PC-9 (cell line): ENCODE results near the gene PRDM12. TPM values are rescaled to one million over a fixed set of nuclear protein-coding genes. Genes with fewer than 3 reads are reported as not detected.
A peak's percentile ranks its signal among the peaks of the same experiment; 100 is the strongest.

Experiments
- Bru-seq: library from RNA; stranded (reverse); fragments of 400-500 nt; gene quantifications from one replicate; lab custom pipeline; 2021; lab: Mats Ljungman, UMichigan
- BruChase-seq, 2 experiments: library from RNA; stranded (reverse); fragments of 400-500 nt; gene quantifications; one replicate each; lab custom pipeline; 2021; lab: Mats Ljungman, UMichigan
- BruUV-seq: library from RNA; stranded (reverse); fragments of 400-500 nt; replicated peaks from 2 replicates; lab custom pipeline; 2021; lab: Mats Ljungman, UMichigan
- CTCF ChIA-PET: fragments of 300-600 bp; sonication (Branson Sonifier 250); formaldehyde crosslinking; loops from one replicate; lab custom pipeline; 2022; ENCODE audit warnings: antibody characterized with exemption; lab: Charles Lee
- POLR2A ChIA-PET: fragments of 300-600 bp; sonication (Branson Sonifier 250); formaldehyde crosslinking; loops from one replicate; lab custom pipeline; 2022; ENCODE audit warnings: antibody characterized with exemption; ENCODE audit not compliant: unreplicated experiment; lab: Charles Lee
- DNase-seq, 2 experiments: peaks; one replicate each; pipeline versions ENCODE4 v3.0.0 to v3.0.0-alpha.2; 2015 to 2022; ENCODE audit warnings: mixed read lengths in 1 of 2
- H2AFZ ChIP-seq: fragments of 200-600 bp; sonication (generic); 2 replicates; pipeline ENCODE4 v1.8.1; 2017; ENCODE audit warnings: antibody characterized with exemption
- H3F3A ChIP-seq: fragments of 200-600 bp; sonication (generic); 2 replicates; pipeline ENCODE4 v1.8.1; 2017; ENCODE audit warnings: antibody characterized with exemption, mild to moderate bottlenecking, low read depth; ENCODE audit not compliant: insufficient read depth
- H3K27ac ChIP-seq: fragments of 200-600 bp; sonication (generic); 2 replicates; pipeline ENCODE4 v1.6.1; 2016; ENCODE audit warnings: mixed run types
- H3K27me3 ChIP-seq: fragments of 200-600 bp; sonication (generic); 2 replicates; pipeline ENCODE4 v1.6.1; 2016; ENCODE audit warnings: low read depth, mixed run types; ENCODE audit not compliant: insufficient read depth
- H3K36me3 ChIP-seq: fragments of 200-600 bp; sonication (generic); 2 replicates; pipeline ENCODE4 v1.6.1; 2016; ENCODE audit warnings: low read depth, mixed run types
- H3K4me1 ChIP-seq: fragments of 200-600 bp; sonication (generic); replicated peaks from 2 replicates; pipeline ENCODE4 v1.6.1; 2016; ENCODE audit warnings: mixed run types; ENCODE audit not compliant: insufficient read depth
- H3K4me2 ChIP-seq: fragments of 200-600 bp; sonication (generic); 2 replicates; pipeline ENCODE4 v1.6.1; 2017; ENCODE audit warnings: mixed run types
- H3K4me3 ChIP-seq: fragments of 200-600 bp; sonication (generic); 2 replicates; pipeline ENCODE4 v1.6.1; 2016; ENCODE audit warnings: mixed run types
- H3K79me2 ChIP-seq: fragments of 200-600 bp; sonication (generic); 2 replicates; pipeline ENCODE4 v1.6.1; 2017; ENCODE audit warnings: low read depth, mixed run types
- H3K9me2 ChIP-seq: fragments of 200-600 bp; sonication (generic); 2 replicates; pipeline ENCODE4 v1.8.1; 2017; ENCODE audit warnings: mild to moderate bottlenecking; ENCODE audit not compliant: insufficient read depth
- H3K9me3 ChIP-seq: fragments of 200-600 bp; sonication (generic); 2 replicates; pipeline ENCODE4 v1.8.1; 2016; ENCODE audit warnings: low read depth; ENCODE audit not compliant: insufficient read depth
- H4K20me1 ChIP-seq: fragments of 200-600 bp; sonication (generic); 2 replicates; pipeline ENCODE4 v1.8.1; 2017; ENCODE audit not compliant: insufficient read depth
- EZH2 ChIP-seq: fragments of 200-600 bp; sonication (generic); IDR thresholded peaks from 2 replicates; pipeline ENCODE4 v1.8.0; 2017; ENCODE audit warnings: antibody characterized with exemption, low read depth
- intact Hi-C: fragments of 100-400 bp; cut with micrococcal nuclease; formaldehyde crosslinking; loops from one replicate; pipeline ENCODE4 v1.10.0; 2022; ENCODE audit not compliant: unreplicated experiment
- long read RNA-seq: library from polyadenylated mRNA; stranded (forward); transcript quantifications from one replicate; pipeline ENCODE4 v2.0.0, GENCODE V29; 2022
- total RNA-seq: library from RNA; stranded (reverse); gene quantifications from 2 replicates; pipeline ENCODE4 v1.2.3, GENCODE V29; 2021
- TF ChIP-seq, protein P1 (sequence below): fragments of 200-600 bp; sonication (generic); conservative IDR thresholded peaks from 2 replicates; pipeline ENCODE4 v1.6.1; 2017; ENCODE audit warnings: mixed run types, antibody characterized with exemption, mild to moderate bottlenecking, moderate library complexity

The PRDM12 gene
- total RNA-seq (0.35 and 0.46 TPM in 2 replicates), Bru-seq, nascent RNA (not detected), BruChase-seq, experiment 1, labeled RNA remaining after a 2-hour chase (percentile 4 among the genes with signal in this experiment), BruChase-seq, experiment 2, labeled RNA remaining after a 6-hour chase (percentile 8 among the genes with signal in this experiment)
- long read RNA-seq, partial matches to known transcripts, result 1 of 1 reads
- long read RNA-seq, other reads (novel, unspliced or antisense), result 0 of 1 reads

DNA sequence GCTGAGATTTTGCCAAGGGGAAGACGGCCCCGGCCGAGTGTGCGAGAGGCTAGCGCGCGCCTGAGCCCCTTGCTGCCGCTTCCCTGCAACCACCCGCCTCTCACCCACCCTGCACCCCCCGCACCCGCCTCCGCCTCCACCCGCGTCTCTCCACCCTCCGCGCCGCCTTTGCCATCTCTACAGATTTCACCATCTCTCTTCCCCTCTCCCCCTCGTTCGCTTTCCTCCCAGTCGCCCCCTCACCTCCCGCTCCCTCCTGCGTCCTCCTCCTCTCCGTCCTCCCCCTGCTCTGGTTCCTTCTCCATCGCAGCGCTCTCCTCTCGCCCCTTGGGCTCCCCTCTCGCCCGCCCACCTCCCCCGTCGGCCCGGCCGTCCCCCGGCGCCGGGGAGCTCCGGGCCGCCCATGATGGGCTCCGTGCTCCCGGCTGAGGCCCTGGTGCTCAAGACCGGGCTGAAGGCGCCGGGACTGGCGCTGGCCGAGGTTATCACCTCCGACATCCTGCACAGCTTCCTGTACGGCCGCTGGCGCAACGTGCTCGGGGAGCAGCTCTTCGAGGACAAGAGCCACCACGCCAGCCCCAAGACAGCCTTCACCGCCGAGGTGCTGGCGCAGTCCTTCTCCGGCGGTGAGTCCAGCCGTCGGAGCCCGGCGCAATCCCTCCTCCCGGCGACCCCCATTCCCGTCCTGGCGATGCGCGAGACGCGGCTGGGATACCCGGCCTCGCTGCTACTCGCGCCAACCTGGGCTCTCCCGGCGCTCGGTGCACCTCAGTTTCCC is at the start of gene PRDM12:
Gene PRDM12 (plus strand): TSS at position 344 of the 778 bp plus-strand sequence. CDS start 60 bp downstream, at position 404.
- intact Hi-C loops, result no loop called here
- H3K27me3 ChIP-seq, result peaks cover 21% of the 10 kb centered on the region
- CTCF ChIA-PET, result no interaction called here

DNA sequence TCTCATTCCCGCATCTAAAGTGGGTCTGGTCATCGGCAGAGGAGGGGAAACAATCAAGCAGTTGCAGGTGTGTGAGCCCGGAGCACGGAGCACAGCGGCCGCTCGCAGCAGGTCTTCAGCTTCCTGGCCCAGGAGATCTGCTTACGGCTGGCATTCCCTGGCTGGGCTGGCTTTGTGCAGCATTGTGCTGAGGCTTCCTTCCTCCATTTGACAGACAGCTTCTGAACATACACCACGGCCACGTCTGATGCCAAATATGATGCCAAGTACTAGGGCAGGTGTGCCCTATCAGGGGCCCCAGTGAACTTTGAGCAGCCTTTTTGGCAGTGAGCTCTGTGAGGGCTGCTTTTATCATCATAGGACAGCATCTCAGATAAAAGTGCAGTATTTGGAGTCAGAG is 47.9 kb upstream of the PRDM12 start:
- Histone ChIP-seq H2AFZ (no peak overlapping the region), H3F3A (no peaks in the 10 kb centered on the region), H3K36me3 (peaks cover 43% of the 10 kb centered on the region), H3K9me3 (no peaks in the 10 kb centered on the region), H3K4me2 (no peak overlapping the region), H3K27me3 (no peaks in the 10 kb centered on the region), H3K27ac (no peak overlapping the region), H3K79me2 (no peaks in the 10 kb centered on the region), H4K20me1 (peaks cover 8% of the 10 kb centered on the region), H3K9me2 (no peaks in the 10 kb centered on the region), H3K4me1 (no peaks in the 10 kb centered on the region), H3K4me3 (no peak overlapping the region)
- no peak for DNase-seq
- TF ChIP-seq, protein P1, sequence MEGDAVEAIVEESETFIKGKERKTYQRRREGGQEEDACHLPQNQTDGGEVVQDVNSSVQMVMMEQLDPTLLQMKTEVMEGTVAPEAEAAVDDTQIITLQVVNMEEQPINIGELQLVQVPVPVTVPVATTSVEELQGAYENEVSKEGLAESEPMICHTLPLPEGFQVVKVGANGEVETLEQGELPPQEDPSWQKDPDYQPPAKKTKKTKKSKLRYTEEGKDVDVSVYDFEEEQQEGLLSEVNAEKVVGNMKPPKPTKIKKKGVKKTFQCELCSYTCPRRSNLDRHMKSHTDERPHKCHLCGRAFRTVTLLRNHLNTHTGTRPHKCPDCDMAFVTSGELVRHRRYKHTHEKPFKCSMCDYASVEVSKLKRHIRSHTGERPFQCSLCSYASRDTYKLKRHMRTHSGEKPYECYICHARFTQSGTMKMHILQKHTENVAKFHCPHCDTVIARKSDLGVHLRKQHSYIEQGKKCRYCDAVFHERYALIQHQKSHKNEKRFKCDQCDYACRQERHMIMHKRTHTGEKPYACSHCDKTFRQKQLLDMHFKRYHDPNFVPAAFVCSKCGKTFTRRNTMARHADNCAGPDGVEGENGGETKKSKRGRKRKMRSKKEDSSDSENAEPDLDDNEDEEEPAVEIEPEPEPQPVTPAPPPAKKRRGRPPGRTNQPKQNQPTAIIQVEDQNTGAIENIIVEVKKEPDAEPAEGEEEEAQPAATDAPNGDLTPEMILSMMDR, result no peak
- no peak for TF ChIP-seq EZH2
- BruUV-seq, result no TSS peak
- ChIA-PET CTCF (interaction anchor here (0.6 kb wide), 1 partner anchor 147 kb away, joined by 4 read pairs; no protein-coding TSS in a partner anchor), POLR2A (no interaction called here)
- intact Hi-C loops, result no loop called here

More for the DNA sequence above, at the start of gene PRDM12:
- Histone ChIP-seq H4K20me1 (no peaks in the 10 kb centered on the region), H3K9me3 (no peaks in the 10 kb centered on the region), H3K36me3 (no peaks in the 10 kb centered on the region), H3K79me2 (no peaks in the 10 kb centered on the region), H3K4me1 (no peaks in the 10 kb centered on the region), H3K9me2 (no peaks in the 10 kb centered on the region), H3K27ac (no peak within 1 kb of the TSS), H3F3A (no peaks in the 10 kb centered on the region), H3K4me3 (no peak within 1 kb of the TSS), H3K4me2 (no peak within 1 kb of the TSS), H2AFZ (no peak within 1 kb of the TSS)
- no TSS peak for BruUV-seq
- POLR2A ChIA-PET, result no interaction called here
- TF ChIP-seq, protein P1, result no peak
- no peak for TF ChIP-seq EZH2
- DNase-seq, result no peak

DNA sequence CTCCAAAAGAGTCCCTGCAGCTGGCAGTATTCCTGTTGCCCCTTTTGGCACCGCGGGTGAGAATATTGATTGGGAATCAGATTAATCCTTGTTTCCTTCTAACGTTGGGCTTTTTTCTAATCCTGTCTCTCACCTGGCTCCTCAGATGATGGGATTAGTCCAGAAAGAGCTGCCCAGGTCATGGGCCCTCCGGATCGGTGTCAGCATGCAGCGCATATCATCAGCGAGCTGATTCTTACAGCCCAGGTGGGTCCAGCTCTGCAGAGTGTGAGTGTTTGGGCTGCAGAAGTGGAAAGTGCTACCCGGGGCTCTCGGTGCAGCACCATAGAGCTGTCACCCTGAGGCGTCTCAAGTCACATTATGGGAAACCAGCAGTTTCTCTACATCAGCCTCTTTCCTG is 40.9 kb upstream of the PRDM12 start:
- Histone ChIP-seq H4K20me1 (no peaks in the 10 kb centered on the region), H2AFZ (no peak overlapping the region), H3K79me2 (no peaks in the 10 kb centered on the region), H3K27me3 (no peaks in the 10 kb centered on the region), H3F3A (no peaks in the 10 kb centered on the region), H3K9me3 (no peaks in the 10 kb centered on the region), H3K27ac (no peak overlapping the region), H3K36me3 (peaks cover 23% of the 10 kb centered on the region), H3K9me2 (no peaks in the 10 kb centered on the region), H3K4me1 (no peaks in the 10 kb centered on the region), H3K4me3 (no peak overlapping the region), H3K4me2 (no peak overlapping the region)
- ChIA-PET CTCF (interaction anchor here (0.6 kb wide), 1 partner anchor 44 kb away, joined by 3 read pairs; the partner anchor contains the start of gene FUBP3), POLR2A (no interaction called here)
- DNase-seq, result no peak
- intact Hi-C loops, result no loop called here
- TF ChIP-seq, protein P1, result no peak
- TF ChIP-seq EZH2, result no peak
- no TSS peak for BruUV-seq
